ENCODE data around the gene IER3.

DNA sequence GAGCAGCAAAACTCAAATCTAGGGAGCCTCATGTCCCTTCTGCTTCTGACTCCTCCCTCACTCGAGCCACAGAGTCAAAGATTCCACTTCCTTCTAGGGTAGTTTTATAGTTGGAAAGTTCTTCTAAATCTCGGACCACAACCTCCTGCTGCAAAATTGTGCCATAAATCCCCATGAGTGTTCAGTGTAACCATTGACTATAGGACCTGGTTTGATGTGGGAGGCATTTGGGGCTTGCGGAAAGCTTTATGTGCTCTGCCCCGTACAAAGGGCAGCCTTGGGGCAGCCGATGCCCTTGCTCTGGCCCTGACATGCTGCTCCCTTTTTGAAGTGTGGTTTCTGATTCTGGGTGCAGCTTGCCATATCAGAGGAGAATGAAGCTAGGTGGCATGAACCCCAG, 43.6 kb upstream of the IER3 start:
- no peak for TF ChIP-seq DNMT3B (CRISPR knock-in tag; conservative IDR thresholded peaks at IDR 0.05)
- no peak for TF ChIP-seq ZNF674 (CRISPR knock-in tag; IDR thresholded peaks at IDR 0.05; ENCODE audit: low read depth)
- no peak for TF ChIP-seq CTCF (CRISPR knock-in tag; IDR thresholded peaks at IDR 0.05)
- no peak for TF ChIP-seq POLR2AphosphoS2 (IDR thresholded peaks at IDR 0.05; ENCODE audit: low read depth, low read length)
- TF ChIP-seq SP1 (IDR thresholded peaks at IDR 0.05) = no peak
- TF ChIP-seq SP1 (CRISPR knock-in tag; IDR thresholded peaks at IDR 0.05) = no peak
- peak; percentile 71; the same call in 1 of the 2 replicates for TF ChIP-seq PHF21A (CRISPR knock-in tag; IDR thresholded peaks at IDR 0.05)
- TF ChIP-seq ZBTB8A (CRISPR knock-in tag; IDR thresholded peaks at IDR 0.05; ENCODE audit: borderline replicate concordance, low read depth) = no peak
- TF ChIP-seq NFYB (CRISPR knock-in tag; IDR thresholded peaks at IDR 0.05) = no peak
- no peak for TF ChIP-seq NR3C1 (CRISPR knock-in tag; IDR thresholded peaks at IDR 0.05)
- no peak for TF ChIP-seq RELA (CRISPR knock-in tag; IDR thresholded peaks at IDR 0.05)
